SJSA1 (cell line): ENCODE measurements around the gene KAZN. TPM values are rescaled to one million over a fixed set of nuclear protein-coding genes. Genes with fewer than 3 reads are reported as not detected.

Experiments used
- DNase-seq, 2 experiments: peaks; one replicate each; pipeline ENCODE4 v3.0.0-alpha.2; 2015 to 2020; ENCODE audit warnings: low spot score in 2 of 2, low read depth in 1 of 2
- H3K27ac ChIP-seq: fragments of 250-450 bp; sonication (Bioruptor Pico); 2 replicates; pipeline ENCODE4 v1.5.1; 2020; ENCODE audit warnings: mild to moderate bottlenecking, moderate library complexity
- H3K27me3 ChIP-seq: fragments of 250-450 bp; sonication (Bioruptor Pico); replicated peaks from 2 replicates; pipeline ENCODE4 v1.5.1; 2020; ENCODE audit warnings: mild to moderate bottlenecking, moderate library complexity
- H3K36me3 ChIP-seq: fragments of 250-450 bp; sonication (Bioruptor Pico); 2 replicates; pipeline ENCODE4 v1.5.1; 2020; ENCODE audit warnings: mild to moderate bottlenecking
- H3K4me1 ChIP-seq: fragments of 250-450 bp; sonication (Bioruptor Pico); replicated peaks from 2 replicates; pipeline ENCODE4 v1.6.1; 2021; ENCODE audit warnings: mild to moderate bottlenecking
- H3K4me3 ChIP-seq: fragments of 250-450 bp; sonication (Bioruptor Pico); 2 replicates; pipeline ENCODE4 v1.5.1; 2020; ENCODE audit warnings: mild to moderate bottlenecking
- H3K9me3 ChIP-seq: fragments of 250-450 bp; sonication (Bioruptor Pico); replicated peaks from 2 replicates; pipeline ENCODE4 v1.5.1; 2020; ENCODE audit warnings: mild to moderate bottlenecking
- total RNA-seq: library from RNA; depleted of rRNA; stranded (reverse); fragments of >200 nt; shearing (Covaris generic); gene quantifications from 2 replicates; pipeline ENCODE4 v1.2.3, GENCODE V29; 2014

Gene KAZN
- total RNA-seq, 1 experiment from 2014 or later, result 4.2 TPM

DNA sequence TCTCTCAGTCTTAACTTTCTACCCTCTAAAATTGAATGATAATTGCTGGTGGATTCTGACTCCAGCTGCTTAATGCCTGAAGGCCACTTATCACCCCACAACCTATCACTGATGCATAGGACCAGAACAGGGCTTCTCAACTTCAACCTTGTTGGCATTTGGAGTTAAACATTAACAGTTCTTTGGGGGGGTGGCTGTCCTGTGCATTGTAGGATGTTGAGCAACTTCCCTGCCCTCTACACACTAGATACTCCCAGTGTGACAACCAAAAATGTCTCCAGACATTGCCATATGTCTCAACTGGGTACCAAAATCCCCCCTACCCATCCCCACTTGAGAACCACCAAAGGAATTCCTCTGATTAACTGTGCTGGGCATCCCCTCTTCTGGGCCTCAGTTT, 279.6 kb downstream of the KAZN start:
- H3K36me3 ChIP-seq, result no peaks in the 10 kb centered on the region
- no peaks in the 10 kb centered on the region for H3K27me3 ChIP-seq
- H3K27ac ChIP-seq, result no peak overlapping the region
- no peak for DNase-seq
- no peaks in the 10 kb centered on the region for H3K9me3 ChIP-seq
- no peak overlapping the region for H3K4me3 ChIP-seq
- H3K4me1 ChIP-seq, result no peaks in the 10 kb centered on the region

DNA sequence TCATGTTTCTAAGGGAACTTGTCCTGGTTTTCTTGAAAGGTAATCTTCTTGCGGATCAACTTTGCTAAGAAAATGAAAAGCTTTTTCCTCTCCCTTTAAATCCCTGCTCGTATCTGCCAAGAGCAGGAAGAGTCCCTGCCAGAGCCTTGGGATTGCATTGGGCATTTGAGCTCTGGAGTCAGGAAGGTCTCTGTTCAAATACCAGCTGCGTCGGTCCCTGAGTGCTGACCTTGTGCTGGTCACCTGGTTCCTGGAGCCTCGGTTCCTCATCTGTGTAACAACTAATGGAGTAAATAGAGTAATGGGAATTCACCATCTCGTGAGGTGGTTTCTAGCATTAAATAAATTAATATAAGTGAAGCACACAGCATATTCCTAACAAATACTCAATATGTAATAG, 280.5 kb downstream of the KAZN start:
- H3K4me3 ChIP-seq, result no peak overlapping the region
- no peak for DNase-seq
- H3K36me3 ChIP-seq, result no peaks in the 10 kb centered on the region
- H3K9me3 ChIP-seq, result no peaks in the 10 kb centered on the region
- no peaks in the 10 kb centered on the region for H3K27me3 ChIP-seq
- H3K27ac ChIP-seq, result no peak overlapping the region
- H3K4me1 ChIP-seq, result no peaks in the 10 kb centered on the region

DNA sequence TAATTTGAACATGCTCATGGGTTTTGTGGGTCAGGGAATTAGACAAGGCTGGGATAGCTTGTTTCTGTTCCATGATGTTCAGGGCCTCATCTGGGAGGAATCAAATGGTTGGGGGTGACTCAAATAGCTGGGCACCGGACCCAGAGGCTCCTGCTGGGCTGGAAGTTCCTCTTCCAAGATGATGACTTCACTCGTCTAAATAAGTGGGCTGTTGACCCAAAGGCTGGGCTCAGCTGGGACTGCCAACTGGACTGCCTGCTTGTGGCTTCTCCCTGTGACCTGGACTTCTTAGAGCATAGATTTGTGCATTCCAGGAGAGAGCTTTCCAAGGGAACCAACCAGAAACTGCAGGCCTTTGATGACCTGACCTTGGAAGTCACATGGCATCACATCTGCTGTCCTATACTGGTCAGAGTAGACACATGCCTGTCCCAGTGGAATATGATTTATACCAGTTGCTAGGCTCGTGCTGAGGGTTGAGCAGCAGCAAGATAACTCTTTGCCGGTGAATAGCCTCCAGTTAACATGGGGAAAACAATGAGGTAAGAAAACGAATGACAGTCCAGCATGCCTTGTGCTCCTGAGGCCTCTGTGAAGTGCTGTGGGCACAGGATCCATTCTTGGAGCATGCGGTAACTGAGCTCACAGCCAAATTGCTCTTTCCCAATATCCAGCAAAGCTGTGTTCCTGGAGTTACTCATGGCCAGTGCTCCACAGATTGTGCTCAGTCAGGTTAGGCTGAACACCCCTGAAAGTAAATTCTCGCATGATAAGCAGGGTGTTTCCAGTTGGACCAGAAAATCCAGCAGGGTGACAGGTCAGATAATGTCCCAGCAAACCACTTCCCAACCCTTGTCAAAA, 282.2 kb downstream of the KAZN start:
- Histone ChIP-seq H3K36me3 (no peaks in the 10 kb centered on the region), H3K27ac (no peak overlapping the region), H3K4me1 (no peaks in the 10 kb centered on the region), H3K27me3 (no peaks in the 10 kb centered on the region), H3K9me3 (no peaks in the 10 kb centered on the region), H3K4me3 (no peak overlapping the region)
- DNase-seq, result no peak

DNA sequence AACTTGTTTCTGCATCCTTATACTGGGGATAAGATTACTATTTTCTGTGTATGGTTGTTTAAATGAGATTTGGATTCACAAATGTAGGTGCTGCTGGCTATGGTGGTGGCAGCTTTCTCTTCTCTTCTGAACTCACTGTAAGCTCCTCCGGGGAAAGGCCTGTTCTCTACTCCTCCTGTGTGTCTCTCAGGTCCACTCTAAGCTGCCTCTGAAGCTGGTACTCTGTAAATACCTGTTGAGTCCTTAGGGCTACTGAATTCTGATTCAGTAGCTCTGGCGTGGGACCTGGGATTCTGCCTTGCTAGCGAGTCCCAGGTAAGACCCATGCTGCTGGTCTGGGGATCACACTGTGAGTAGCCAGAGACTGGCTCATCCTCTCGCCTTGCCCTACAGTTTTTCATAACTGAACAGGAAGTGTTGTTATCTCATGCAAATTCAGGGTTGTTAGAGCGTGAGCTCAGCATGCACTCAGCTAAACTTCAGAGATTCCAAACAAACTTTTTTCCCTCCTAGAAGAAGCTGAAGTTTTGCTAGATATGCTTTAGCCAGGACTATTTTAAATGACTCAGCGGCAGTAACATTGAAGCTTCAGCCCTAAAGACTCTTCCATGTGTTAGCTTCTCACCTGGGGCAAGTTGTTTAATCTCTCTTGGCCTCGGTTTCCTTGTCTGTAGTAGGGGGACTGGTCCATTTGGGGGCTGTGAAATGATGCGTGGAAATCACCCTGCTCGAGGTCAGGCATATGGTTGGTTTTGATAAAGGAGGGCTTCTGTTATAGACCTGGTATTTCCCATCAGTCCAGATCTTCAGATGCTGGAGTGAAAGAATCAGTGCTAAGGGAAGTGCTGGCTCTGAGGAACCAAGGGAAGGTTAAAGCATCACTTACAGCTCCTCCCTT, 283.5 kb downstream of the KAZN start:
- H3K9me3 ChIP-seq, result no peaks in the 10 kb centered on the region
- no peak for DNase-seq
- no peaks in the 10 kb centered on the region for H3K4me1 ChIP-seq
- H3K36me3 ChIP-seq, result no peaks in the 10 kb centered on the region
- no peaks in the 10 kb centered on the region for H3K27me3 ChIP-seq
- no peak overlapping the region for H3K4me3 ChIP-seq
- no peak overlapping the region for H3K27ac ChIP-seq

DNA sequence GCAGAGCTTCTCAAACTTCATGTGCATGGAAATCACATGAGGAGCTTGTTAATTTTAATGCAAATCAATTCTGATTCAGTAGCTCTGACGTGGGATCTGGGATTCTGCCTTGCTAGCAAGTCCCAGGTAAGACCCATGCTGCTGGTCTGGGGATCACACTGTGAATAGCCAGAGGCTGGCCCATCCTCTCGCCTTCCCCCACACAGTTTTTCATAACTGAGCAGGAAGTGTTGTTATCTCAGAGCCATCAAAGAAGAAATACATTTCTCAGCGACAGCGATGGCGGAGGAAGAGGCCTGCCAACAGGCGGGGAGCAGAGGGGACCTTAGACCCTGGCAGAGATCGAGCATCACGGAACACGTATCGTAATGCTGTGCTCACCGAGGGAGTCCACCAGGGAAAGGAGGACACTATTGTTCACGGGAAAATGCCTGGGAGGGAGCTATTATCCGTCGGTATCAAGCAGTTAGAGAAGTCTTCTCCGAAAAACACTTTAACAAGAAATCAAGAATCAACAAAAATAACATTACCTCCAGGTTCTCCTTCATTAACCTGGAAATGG, 286.2 kb downstream of the KAZN start:
- H3K4me1 ChIP-seq, result no peaks in the 10 kb centered on the region
- no peak overlapping the region for H3K27ac ChIP-seq
- no peaks in the 10 kb centered on the region for H3K9me3 ChIP-seq
- no peak for DNase-seq
- H3K36me3 ChIP-seq, result no peaks in the 10 kb centered on the region
- H3K4me3 ChIP-seq, result no peak overlapping the region
- no peaks in the 10 kb centered on the region for H3K27me3 ChIP-seq

DNA sequence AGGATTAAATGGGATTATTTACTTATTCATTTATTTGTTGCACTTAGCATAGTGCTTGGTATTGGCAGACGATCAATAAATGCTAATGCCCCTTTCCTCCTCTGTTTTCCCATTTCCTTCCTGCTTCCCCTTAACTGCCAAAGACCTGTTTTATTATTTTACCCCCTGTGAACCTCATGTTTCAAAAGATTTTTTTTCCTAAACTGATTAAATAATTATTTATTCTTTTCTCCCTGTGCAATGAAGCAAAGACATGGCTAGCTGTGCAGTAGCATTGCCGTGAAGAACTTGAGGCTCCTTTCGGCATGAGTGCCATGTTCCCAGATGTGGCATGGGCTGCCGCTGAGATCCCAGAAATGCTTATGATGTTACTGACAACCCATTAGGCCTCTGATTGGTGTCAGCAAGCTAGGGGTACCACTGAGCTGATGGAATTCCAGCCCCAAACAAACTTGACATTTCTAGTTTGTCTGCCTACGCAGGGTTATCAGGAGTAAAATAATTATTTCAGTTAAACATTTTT, 288.6 kb downstream of the KAZN start:
- Histone ChIP-seq H3K4me3 (no peak overlapping the region), H3K27ac (no peak overlapping the region), H3K36me3 (no peaks in the 10 kb centered on the region), H3K9me3 (no peaks in the 10 kb centered on the region), H3K27me3 (no peaks in the 10 kb centered on the region), H3K4me1 (no peaks in the 10 kb centered on the region)
- no peak for DNase-seq

DNA sequence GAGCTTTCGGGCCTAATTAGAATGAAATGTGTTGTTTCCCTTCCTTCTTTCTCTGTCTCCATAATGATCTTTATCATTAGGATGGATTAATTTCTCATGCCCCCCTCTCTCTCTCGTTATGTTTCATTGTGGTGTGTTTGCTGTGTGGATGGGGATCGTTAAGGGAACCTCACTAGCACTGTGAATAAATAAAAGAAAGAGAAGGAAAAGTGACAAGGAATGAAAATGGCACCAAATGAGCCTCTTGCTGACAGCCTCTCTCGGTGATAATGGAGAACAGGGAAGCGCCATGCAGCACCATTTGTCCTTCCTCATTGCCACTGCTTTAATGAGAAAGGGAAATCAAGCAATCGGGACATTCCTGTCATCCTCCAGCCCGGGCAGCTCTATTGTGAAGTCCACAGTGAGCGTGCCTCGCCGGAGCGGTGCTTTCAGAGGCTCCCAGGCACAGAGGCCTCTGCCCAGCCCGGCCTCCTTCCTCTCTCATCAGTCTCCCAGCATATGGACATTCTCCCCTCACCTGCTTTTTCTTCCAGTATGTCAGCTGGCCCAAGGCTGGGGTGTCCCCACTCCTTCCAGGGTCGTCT, 289.4 kb downstream of the KAZN start:
- Histone ChIP-seq H3K27me3 (no peaks in the 10 kb centered on the region), H3K36me3 (no peaks in the 10 kb centered on the region), H3K27ac (no peak overlapping the region), H3K4me3 (no peak overlapping the region), H3K9me3 (no peaks in the 10 kb centered on the region), H3K4me1 (no peaks in the 10 kb centered on the region)
- DNase-seq, result no peak

DNA sequence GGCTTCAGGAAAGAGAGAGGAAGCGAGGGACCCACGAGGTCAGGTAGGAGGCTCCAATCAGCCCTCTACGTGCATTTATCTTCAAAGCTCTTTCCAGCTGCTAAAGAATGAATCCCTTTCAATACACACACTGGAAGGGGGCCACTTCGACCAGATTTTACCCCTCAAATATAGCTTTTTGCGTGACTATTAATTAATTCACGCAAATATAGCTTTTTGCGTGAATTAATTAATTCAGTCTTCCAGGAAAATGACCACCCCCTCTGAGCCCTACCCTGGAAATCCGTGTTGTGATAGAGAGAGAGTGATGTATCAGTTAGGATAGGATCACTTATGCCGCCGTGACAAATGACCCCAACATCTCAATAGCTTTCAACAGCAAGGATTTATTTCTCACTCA, 289.9 kb downstream of the KAZN start:
- no peaks in the 10 kb centered on the region for H3K27me3 ChIP-seq
- no peak overlapping the region for H3K4me3 ChIP-seq
- no peaks in the 10 kb centered on the region for H3K36me3 ChIP-seq
- no peak overlapping the region for H3K27ac ChIP-seq
- H3K4me1 ChIP-seq, result no peaks in the 10 kb centered on the region
- no peaks in the 10 kb centered on the region for H3K9me3 ChIP-seq
- DNase-seq, result no peak

DNA sequence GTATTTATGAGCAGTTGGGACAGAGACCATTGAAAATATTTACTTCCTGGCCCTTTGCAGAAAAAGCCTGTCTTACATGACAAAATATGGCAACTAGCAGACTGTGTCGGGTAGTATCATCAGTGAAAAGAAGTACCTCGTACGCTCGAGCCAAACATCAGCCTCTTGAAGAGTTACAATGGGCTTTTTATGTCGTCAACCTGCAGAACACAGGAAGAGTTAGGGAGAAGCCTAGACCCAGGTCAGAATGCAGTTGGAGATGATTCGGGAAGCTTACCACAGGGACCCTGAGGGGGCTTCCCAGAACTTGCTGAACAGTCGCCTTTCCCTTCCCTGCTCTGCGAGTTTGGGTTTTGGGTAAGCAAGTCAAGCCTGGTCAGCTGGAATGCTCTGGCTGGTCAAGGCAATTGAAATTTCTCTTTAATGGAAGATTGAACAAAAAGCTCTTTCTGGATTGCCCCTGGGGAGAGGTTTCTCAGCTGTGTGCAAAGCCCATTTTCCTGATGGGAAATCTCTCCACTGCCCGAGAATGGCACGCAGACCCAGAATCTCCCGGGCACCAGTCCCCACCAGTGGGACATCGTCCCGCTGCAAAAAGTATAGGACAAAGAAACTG, 291.4 kb downstream of the KAZN start:
- no peak for DNase-seq
- Histone ChIP-seq H3K36me3 (no peaks in the 10 kb centered on the region), H3K27ac (no peak overlapping the region), H3K9me3 (no peaks in the 10 kb centered on the region), H3K27me3 (no peaks in the 10 kb centered on the region), H3K4me1 (no peaks in the 10 kb centered on the region), H3K4me3 (no peak overlapping the region)

DNA sequence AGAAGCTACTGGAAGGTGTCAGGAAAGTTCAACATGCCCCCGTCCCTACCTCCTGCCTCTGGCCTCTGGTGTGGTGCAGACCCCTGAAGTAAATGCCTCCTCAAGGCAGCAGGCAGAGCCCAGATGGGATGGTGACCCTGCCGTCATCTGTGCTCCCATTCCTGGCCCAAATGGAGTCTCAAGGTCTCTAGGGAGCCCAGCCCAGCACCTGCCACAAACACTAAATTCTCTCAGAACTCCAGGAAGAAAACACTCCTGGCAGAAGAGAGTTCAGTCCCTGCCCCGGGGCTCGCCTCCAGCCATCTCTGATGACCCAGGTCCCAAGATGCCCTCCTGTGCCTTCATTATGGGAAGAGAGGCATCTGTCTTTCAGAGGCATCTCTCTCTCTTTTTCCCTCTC, 293.5 kb downstream of the KAZN start:
- Histone ChIP-seq H3K36me3 (no peaks in the 10 kb centered on the region), H3K27me3 (0 out of 2 replicates have a peak, but pooled peaks cover 2% of the 10 kb centered on the region), H3K27ac (no peak overlapping the region), H3K4me1 (peaks cover 8% of the 10 kb centered on the region), H3K4me3 (no peak overlapping the region), H3K9me3 (no peaks in the 10 kb centered on the region)
- no peak for DNase-seq

DNA sequence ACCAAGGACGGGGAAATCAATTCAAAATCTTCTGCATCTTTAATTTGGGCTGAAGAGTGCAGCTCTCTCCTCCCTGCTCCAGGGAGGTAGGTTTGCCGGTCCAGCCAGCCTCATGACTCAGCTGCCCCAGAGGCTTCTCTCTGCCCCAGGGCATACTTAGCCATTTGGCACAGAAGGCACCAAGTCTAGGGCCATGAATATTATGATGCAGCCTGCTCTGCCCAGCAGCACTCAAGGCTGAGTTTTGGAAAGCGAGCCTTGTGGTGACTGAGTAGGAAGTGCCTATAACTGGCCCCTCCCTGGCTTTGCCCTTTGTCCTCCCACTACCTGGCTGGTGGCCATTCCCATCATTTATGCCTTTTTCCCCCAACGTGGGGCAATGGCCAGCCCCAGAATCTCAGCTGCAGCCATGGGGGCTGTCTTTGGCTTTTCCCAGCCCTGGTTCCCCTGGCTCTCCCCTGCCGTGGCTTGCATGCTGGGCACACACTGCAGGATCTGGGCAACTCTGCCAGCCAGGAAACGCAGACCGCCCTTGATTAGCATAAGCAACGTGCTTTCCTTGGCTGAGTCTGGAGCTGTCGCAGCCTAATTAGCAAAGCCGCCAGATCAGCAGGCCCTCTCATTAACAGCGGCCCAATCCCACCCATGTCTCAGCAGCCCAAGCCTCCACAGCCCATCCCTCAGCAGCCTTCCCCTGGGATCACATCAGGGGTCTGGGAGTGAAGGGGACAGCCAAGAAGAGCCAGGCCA, 296.5 kb downstream of the KAZN start:
- H3K9me3 ChIP-seq, result no peaks in the 10 kb centered on the region
- no peaks in the 10 kb centered on the region for H3K36me3 ChIP-seq
- H3K27me3 ChIP-seq, result 0 out of 2 replicates have a peak, but pooled peaks cover 2% of the 10 kb centered on the region
- peaks cover 9% of the 10 kb centered on the region for H3K4me1 ChIP-seq
- no peak overlapping the region for H3K27ac ChIP-seq
- no peak for DNase-seq
- H3K4me3 ChIP-seq, result no peak overlapping the region

DNA sequence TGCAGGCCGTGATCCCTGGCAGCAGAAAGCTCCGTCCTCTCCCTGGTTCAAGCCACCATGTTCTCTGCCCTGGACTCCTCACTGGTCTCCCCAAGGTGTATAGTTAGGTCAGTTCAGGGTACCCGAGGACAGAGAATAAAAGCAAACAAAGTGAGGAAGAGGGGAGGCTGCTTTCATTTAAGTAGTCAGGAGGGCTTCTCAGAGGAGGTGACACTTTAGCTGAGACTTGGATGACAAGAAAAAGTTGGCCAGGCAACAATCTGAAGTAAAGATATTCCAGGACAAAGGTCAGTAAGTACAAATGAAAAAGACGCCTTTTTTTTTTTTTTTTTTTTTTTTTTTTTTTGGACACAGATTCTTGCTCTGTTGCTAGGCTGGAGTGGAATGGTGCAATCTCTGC, 297.2 kb downstream of the KAZN start:
- Histone ChIP-seq H3K27ac (no peak overlapping the region), H3K4me3 (no peak overlapping the region), H3K36me3 (no peaks in the 10 kb centered on the region), H3K9me3 (no peaks in the 10 kb centered on the region), H3K27me3 (0 out of 2 replicates have a peak, but pooled peaks cover 2% of the 10 kb centered on the region), H3K4me1 (peaks cover 9% of the 10 kb centered on the region)
- no peak for DNase-seq
